H1 (cell line): Measurements from ENCODE around the gene ZNF692. TPM values are rescaled to one million over a fixed set of nuclear protein-coding genes. Genes with fewer than 3 reads are reported as not detected.

Source experiments
- CTCF ChIA-PET: fragments of 300-600 bp; sonication (Branson Sonifier 250); formaldehyde crosslinking; loops from one replicate; lab custom pipeline; 2021; ENCODE audit not compliant: partially characterized antibody; lab: Charles Lee
- POLR2A ChIA-PET: fragments of 300-600 bp; sonication (Branson Sonifier 250); formaldehyde crosslinking; loops from one replicate; lab custom pipeline; 2021; ENCODE audit warnings: inconsistent platforms; ENCODE audit not compliant: partially characterized antibody; lab: Charles Lee
- DNase-seq, 2 experiments: peaks; one replicate each; pipeline versions ENCODE4 v3.0.0 to v3.0.0-alpha.2; 2010 to 2022; ENCODE audit warnings: low spot score in 2 of 2, low read depth in 1 of 2, mixed read lengths in 1 of 2
- FAIRE-seq: peaks from 2 replicates; lab custom pipeline; 2011; peaks lifted over from hg19 to GRCh38; lab: Jason Lieb, UNC
- H2AFZ ChIP-seq: 2 replicates; pipeline ENCODE4 v1.8.1; 2012; ENCODE audit warnings: low read length, inconsistent platforms
- H2AK5ac ChIP-seq: 2 replicates; pipeline ENCODE4 v1.6.1; 2013; ENCODE audit warnings: low read depth, low read length
- H2BK120ac ChIP-seq: replicated peaks from 2 replicates; pipeline ENCODE3; 2013; ENCODE audit warnings: low read depth, low read length, inconsistent platforms
- H2BK12ac ChIP-seq: 2 replicates; pipeline ENCODE4 v1.6.1; 2013; ENCODE audit warnings: low read depth, low read length
- H2BK15ac ChIP-seq: 2 replicates; pipeline ENCODE4 v1.6.1; 2013; ENCODE audit warnings: low read length
- H2BK20ac ChIP-seq: 2 replicates; pipeline ENCODE4 v1.6.1; 2013; ENCODE audit warnings: low read length
- H2BK5ac ChIP-seq: 2 replicates; pipeline ENCODE4 v1.6.1; 2013; ENCODE audit warnings: low read depth, low read length
- H3K14ac ChIP-seq: 2 replicates; pipeline ENCODE4 v1.6.1; 2013; ENCODE audit warnings: inconsistent platforms; ENCODE audit not compliant: insufficient read length
- H3K18ac ChIP-seq: 2 replicates; pipeline ENCODE4 v1.6.1; 2013; ENCODE audit warnings: low read length; ENCODE audit errors: extremely low read depth
- H3K23ac ChIP-seq: 2 replicates; pipeline ENCODE4 v1.6.1; 2013; ENCODE audit warnings: inconsistent platforms; ENCODE audit not compliant: insufficient read length
- H3K23me2 ChIP-seq: 2 replicates; pipeline ENCODE4 v1.6.1; 2013; ENCODE audit warnings: low read depth, low read length
- H3K27ac ChIP-seq: 2 replicates; pipeline ENCODE4 v1.6.1; 2011; ENCODE audit warnings: low read depth, low read length, inconsistent platforms
- H3K27me3 ChIP-seq, 4 experiments: replicated peaks in 1 of 4; 1 replicate in 1 of 4; 2 replicates in 3 of 4; pipeline versions ENCODE4 v1.6.1 to v1.8.1; 2011 to 2013; ENCODE audit warnings: low read length in 3 of 4, mild to moderate bottlenecking in 3 of 4, inconsistent platforms in 2 of 4, mixed read lengths in 2 of 4, moderate library complexity in 1 of 4; ENCODE audit not compliant: control insufficient read depth in 3 of 4, insufficient read depth in 3 of 4; ENCODE audit errors: extremely low read depth in 1 of 4
- H3K36me3 ChIP-seq, 4 experiments: 2 replicates each; pipeline versions ENCODE4 v1.6.1 to v1.8.1; 2011 to 2013; ENCODE audit warnings: mild to moderate bottlenecking in 4 of 4, low read length in 3 of 4, moderate library complexity in 2 of 4, control low read depth in 1 of 4, inconsistent platforms in 1 of 4; ENCODE audit not compliant: insufficient read depth in 4 of 4, control insufficient read depth in 2 of 4
- H3K4ac ChIP-seq: replicated peaks from 2 replicates; pipeline ENCODE3; 2013; ENCODE audit warnings: low read length, low read depth, mixed read lengths, inconsistent platforms; ENCODE audit not compliant: insufficient read length
- H3K4me1 ChIP-seq, 4 experiments: replicated peaks in 1 of 4; 1 replicate in 1 of 4; 2 replicates in 3 of 4; pipeline versions ENCODE4 v1.6.1 to v1.8.1; 2011 to 2013; ENCODE audit warnings: low read length in 3 of 4, inconsistent platforms in 2 of 4, mixed read lengths in 1 of 4; ENCODE audit not compliant: insufficient read depth in 4 of 4, control insufficient read depth in 3 of 4
- H3K4me2 ChIP-seq, 2 experiments: 2 replicates each; pipeline versions ENCODE4 v1.6.1 to v1.8.1; 2011 to 2013; ENCODE audit warnings: low read depth in 2 of 2, low read length in 2 of 2, control low read depth in 1 of 2, inconsistent platforms in 1 of 2, mild to moderate bottlenecking in 1 of 2; ENCODE audit not compliant: insufficient read depth in 1 of 2
- H3K4me3 ChIP-seq, 4 experiments: fragments of 200-600, 300-600 bp in 1 of 4; sonication (generic), shearing (Covaris generic), sonication (Bioruptor Twin) in 1 of 4; 2 replicates each; pipeline versions ENCODE4 v1.5.1 to v1.8.1; 2011 to 2016; ENCODE audit warnings: low read length in 4 of 4, low read depth in 3 of 4, control low read depth in 2 of 4, inconsistent platforms in 2 of 4, mild to moderate bottlenecking in 2 of 4, mixed read lengths in 1 of 4, moderate library complexity in 1 of 4; ENCODE audit not compliant: insufficient read depth in 2 of 4; ENCODE audit errors: extremely low read depth in 1 of 4
- H3K56ac ChIP-seq: replicated peaks from 2 replicates; pipeline ENCODE3; 2013; ENCODE audit warnings: low read depth, mild to moderate bottlenecking, mixed read lengths, low read length, inconsistent platforms; ENCODE audit not compliant: insufficient read length
- H3K79me1 ChIP-seq: 2 replicates; pipeline ENCODE4 v1.6.1; 2013; ENCODE audit warnings: low read depth, low read length, control low read depth
- H3K79me2 ChIP-seq, 2 experiments: 2 replicates each; pipeline versions ENCODE4 v1.6.1 to v1.8.1; 2012 to 2013; ENCODE audit warnings: low read length in 2 of 2, mild to moderate bottlenecking in 2 of 2, inconsistent platforms in 1 of 2; ENCODE audit not compliant: insufficient read depth in 2 of 2, control insufficient read depth in 1 of 2
- H3K9ac ChIP-seq, 4 experiments: replicated peaks in 1 of 4; 1 replicate in 1 of 4; 2 replicates in 3 of 4; pipeline versions ENCODE4 v1.6.1 to v1.8.1; 2011 to 2013; ENCODE audit warnings: low read depth in 3 of 4, low read length in 3 of 4, control low read depth in 2 of 4, mild to moderate bottlenecking in 2 of 4, moderate library complexity in 2 of 4, inconsistent platforms in 1 of 4; ENCODE audit errors: extremely low read depth in 1 of 4
- H3K9me3 ChIP-seq, 2 experiments: 2 replicates each; pipeline versions ENCODE4 v1.6.1 to v1.8.1; 2012 to 2013; ENCODE audit warnings: mild to moderate bottlenecking in 2 of 2, moderate library complexity in 2 of 2, control low read depth in 1 of 2, inconsistent platforms in 1 of 2, low read depth in 1 of 2, low read length in 1 of 2, mixed read lengths in 1 of 2; ENCODE audit not compliant: insufficient read depth in 2 of 2
- H4K20me1 ChIP-seq, 2 experiments: replicated peaks in 1 of 2; 2 replicates each; pipeline versions ENCODE3 to v1.8.1; 2011 to 2013; ENCODE audit warnings: inconsistent platforms in 2 of 2, low read length in 2 of 2, mild to moderate bottlenecking in 1 of 2; ENCODE audit not compliant: insufficient read depth in 2 of 2, control insufficient read depth in 1 of 2
- H4K5ac ChIP-seq: 2 replicates; pipeline ENCODE4 v1.6.1; 2013; ENCODE audit warnings: low read length, low read depth, mixed read lengths, inconsistent platforms; ENCODE audit not compliant: insufficient read length
- H4K8ac ChIP-seq: 2 replicates; pipeline ENCODE4 v1.8.0; 2013; ENCODE audit warnings: mild to moderate bottlenecking, moderate library complexity, low read length, inconsistent platforms; ENCODE audit not compliant: insufficient read depth; ENCODE audit errors: extremely low read depth
- H4K91ac ChIP-seq: replicated peaks from 2 replicates; pipeline ENCODE3; 2013; ENCODE audit warnings: low read length, mixed read lengths, inconsistent platforms; ENCODE audit not compliant: insufficient read length
- CHD1 ChIP-seq: IDR thresholded peaks from 2 replicates; pipeline ENCODE4 v1.6.1; 2012; ENCODE audit warnings: low read depth, low read length, improper control_type of control experiment
- CTBP2 ChIP-seq: IDR thresholded peaks from 2 replicates; pipeline ENCODE4 v1.7.0; 2011; ENCODE audit warnings: borderline replicate concordance, mild to moderate bottlenecking, moderate library complexity, mixed read lengths, low read length; ENCODE audit not compliant: insufficient read depth, insufficient read length
- EZH2 ChIP-seq: fragments of 200-600 bp; sonication (generic); IDR thresholded peaks from 2 replicates; pipeline ENCODE4 v1.7.1; 2012; ENCODE audit warnings: low read depth, mild to moderate bottlenecking, moderate library complexity, low read length, inconsistent platforms; ENCODE audit not compliant: severe bottlenecking
- JUND ChIP-seq: IDR thresholded peaks from 2 replicates; pipeline ENCODE4 v1.6.1; 2011; ENCODE audit warnings: mild to moderate bottlenecking, improper control_type of control experiment, low read length
- KDM1A ChIP-seq: fragments of 200-600, 300-600 bp; sonication (generic); IDR thresholded peaks from 2 replicates; pipeline ENCODE4 v1.7.1; 2016; ENCODE audit warnings: mild to moderate bottlenecking, low read length, borderline replicate concordance
- KDM4A ChIP-seq: IDR thresholded peaks from one replicate; pipeline ENCODE4 v1.7.1; 2012; ENCODE audit warnings: low read depth, mild to moderate bottlenecking, moderate library complexity, low read length, inconsistent platforms; ENCODE audit not compliant: severe bottlenecking
- POLR2A ChIP-seq, 2 experiments: IDR thresholded peaks; 1 replicate in 1 of 2; 2 replicates in 1 of 2; pipeline ENCODE4 v1.6.1; 2011; ENCODE audit warnings: low read depth in 2 of 2, low read length in 2 of 2, mild to moderate bottlenecking in 2 of 2; ENCODE audit errors: control extremely low read depth in 1 of 2
- TAF7 ChIP-seq: optimal IDR thresholded peaks from 2 replicates; pipeline ENCODE3; 2011; ENCODE audit warnings: low read depth, mild to moderate bottlenecking, inconsistent platforms, low read length, moderate library complexity, borderline replicate concordance
- TBP ChIP-seq: IDR thresholded peaks from 2 replicates; pipeline ENCODE4 v1.6.1; 2011; ENCODE audit warnings: low read depth, low read length, improper control_type of control experiment
- WGBS, 2 experiments: shearing (Covaris generic) in 1 of 2; methylation state at CpG; one replicate each; pipeline versions ENCODE4 v1.1.6 to v1.1.7; 2013 to 2015; ENCODE audit warnings: low lambda C conversion rate in 2 of 2, mixed read lengths in 2 of 2, inconsistent platforms in 1 of 2, low coverage in 1 of 2, missing lambda C conversion rate in 1 of 2; ENCODE audit not compliant: insufficient replicate concordance in 2 of 2, insufficient coverage in 1 of 2, insufficient read length in 1 of 2; ENCODE audit errors: extremely low coverage in 1 of 2, missing lambda C conversion rate in 1 of 2; 5-methylcytosine and 5-hydroxymethylcytosine counted together
- polyA plus RNA-seq, 7 experiments: library from polyadenylated mRNA; depleted of rRNA in 3 of 7; stranded (reverse) in 5 of 7; unstranded in 2 of 7; fragments of >200 nt in 5 of 7; fragments of 200-250 nt in 2 of 7; gene quantifications; 1 replicate in 5 of 7; 2 replicates in 1 of 7; 4 replicates in 1 of 7; pipeline versions ENCODE4 v1.2.1 to v1.2.3, GENCODE V29; 2011 to 2013; ENCODE audit warnings: missing spikeins in 2 of 7, mixed read lengths in 2 of 7
- total RNA-seq: library from RNA; stranded (reverse); fragmentation: NEBNext Ultra II Directional; extraction: Animal tissue kit (Norgen Biotek cat#: 25700); gene quantifications from 2 replicates; pipeline ENCODE4 v1.2.1, GENCODE V29; 2021
- TF ChIP-seq, protein P1 (sequence below): IDR thresholded peaks from 2 replicates; pipeline ENCODE4 v1.6.1; 2011; ENCODE audit warnings: low read length, improper control_type of control experiment
- TF ChIP-seq, protein P2 (sequence below): IDR thresholded peaks from 2 replicates; pipeline ENCODE4 v1.6.1; 2012; ENCODE audit warnings: inconsistent platforms

ZNF692 gene
- total and polyA plus RNA-seq, 2 of the 8 experiments (the other 6 are each of a cell fraction or from before 2014, with no cell fraction given): 38.4 to 52.3 TPM

DNA sequence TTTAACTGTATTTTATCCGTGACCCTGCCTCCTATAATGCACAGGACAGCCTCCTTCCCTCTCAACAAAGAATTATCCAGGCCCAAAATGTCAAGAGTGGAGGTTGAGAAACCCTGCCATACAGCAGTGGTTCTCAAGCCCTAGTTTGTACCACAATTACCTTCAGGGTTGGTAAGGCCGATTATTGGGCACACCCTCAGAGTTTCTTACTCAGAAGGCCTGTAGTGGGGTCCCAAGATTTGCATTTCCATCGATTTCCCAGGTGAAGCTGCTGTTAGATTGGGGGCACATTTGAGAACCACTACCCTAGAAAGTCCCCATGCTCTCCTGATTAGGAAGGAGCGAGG, 46.8 kb upstream of the ZNF692 start:
- H3K27me3 ChIP-seq: no peaks in the 10 kb centered on the region
- no peaks in the 10 kb centered on the region for H3K9me3 ChIP-seq
- H2BK120ac ChIP-seq: no peak overlapping the region
- peak overlapping the region; percentile 49; the same call in 1 of the 2 replicates for H3K18ac ChIP-seq
- ChIA-PET CTCF (interaction anchor here (0.9 to 1.7 kb wide), 6 partner anchors 18 to 63 kb away, joined by 3 to 5 read pairs (median 4); no protein-coding TSS in a partner anchor), POLR2A (interaction anchor here (0.7 to 2.0 kb wide), 17 partner anchors 9 to 99 kb away, joined by 3 to 18 read pairs (median 4); partner anchors contain the start of genes SH3BP5L, ZNF672 and ZNF692)
- no peak overlapping the region for H3K56ac ChIP-seq
- peak overlapping the region; percentile 80 for H4K5ac ChIP-seq
- H4K91ac ChIP-seq: peak overlapping the region; percentile 62
- no peak overlapping the region for H3K23ac ChIP-seq
- 31% methylated on average over 4 of the region's 4 CpGs; no CpG with 5 or more reads in 1 of the 2 experiments for WGBS, 2 experiments
- H2AFZ ChIP-seq: peak overlapping the region; percentile 88
- peaks cover 0 to 35% of the 10 kb centered on the region in 2 experiments; a peak in 2 of 4 replicates for H3K79me2 ChIP-seq
- no peak overlapping the region for H3K4ac ChIP-seq
- no peaks in the 10 kb centered on the region for H4K20me1 ChIP-seq
- H3K79me1 ChIP-seq: peaks cover 2% of the 10 kb centered on the region; the same call in 1 of the 2 replicates
- 0 out of 8 replicates have a peak, but pooled peaks cover 0 to 3% (median 0%) of the 10 kb centered on the region in 4 experiments for H3K36me3 ChIP-seq
- H3K4me1 ChIP-seq: peaks cover 0 to 8% (median 3%) of the 10 kb centered on the region in 4 experiments; a peak in 3 of 7 replicates
- H3K14ac ChIP-seq: no peak overlapping the region
- peak overlapping the region; percentile 64 to 82 for H3K4me2 ChIP-seq
- H2BK12ac ChIP-seq: no peak overlapping the region; the same call in 1 of the 2 replicates
- H3K23me2 ChIP-seq: peaks cover 6% of the 10 kb centered on the region
- DNase-seq (no peak), FAIRE-seq (no peak)
- H2BK15ac ChIP-seq: no peak overlapping the region
- peak overlapping the region; percentile 47 to 82 (median 76) for H3K4me3 ChIP-seq
- H3K9ac ChIP-seq: peak overlapping the region; percentile 79 to 99 (median 94)
- H3K27ac ChIP-seq: peak overlapping the region; percentile 99
- H2BK5ac ChIP-seq: peak overlapping the region; percentile 100
- no peak overlapping the region for H4K8ac ChIP-seq
- H2AK5ac ChIP-seq: no peak overlapping the region; the same call in 1 of the 2 replicates
- no peak overlapping the region for H2BK20ac ChIP-seq
- TF ChIP-seq, protein P1, sequence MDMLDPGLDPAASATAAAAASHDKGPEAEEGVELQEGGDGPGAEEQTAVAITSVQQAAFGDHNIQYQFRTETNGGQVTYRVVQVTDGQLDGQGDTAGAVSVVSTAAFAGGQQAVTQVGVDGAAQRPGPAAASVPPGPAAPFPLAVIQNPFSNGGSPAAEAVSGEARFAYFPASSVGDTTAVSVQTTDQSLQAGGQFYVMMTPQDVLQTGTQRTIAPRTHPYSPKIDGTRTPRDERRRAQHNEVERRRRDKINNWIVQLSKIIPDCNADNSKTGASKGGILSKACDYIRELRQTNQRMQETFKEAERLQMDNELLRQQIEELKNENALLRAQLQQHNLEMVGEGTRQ: no peak
- TF ChIP-seq POLR2A (IDR thresholded peaks at IDR 0.05; ENCODE audit: control extremely low read depth in 1 of 2, low read depth in 2 of 2, low read length in 2 of 2): no peak
- TF ChIP-seq JUND: no peak
- no peak for TF ChIP-seq TBP
- TF ChIP-seq CTBP2: no peak
- no peak for TF ChIP-seq EZH2
- TF ChIP-seq KDM1A: no peak
- TF ChIP-seq KDM4A: no peak
- TF ChIP-seq TAF7: no peak
- TF ChIP-seq, protein P2, sequence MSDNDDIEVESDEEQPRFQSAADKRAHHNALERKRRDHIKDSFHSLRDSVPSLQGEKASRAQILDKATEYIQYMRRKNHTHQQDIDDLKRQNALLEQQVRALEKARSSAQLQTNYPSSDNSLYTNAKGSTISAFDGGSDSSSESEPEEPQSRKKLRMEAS: no peak
- no peak for TF ChIP-seq CHD1
